DMS79 (cell line): ENCODE data around the gene CDK2AP2.
"Not testable (repeated sequence)": the region's sequence is repeated elsewhere in the genome, so short reads cannot be mapped to it uniquely, and the experiment has no call there.

Experiments
- DNase-seq: peaks from one replicate; lab custom pipeline; 2025; lab: John Stamatoyannopoulos, UW

The CDK2AP2 gene

GRCh38 chr11:67466367-67466766, 41.6 kb downstream of the CDK2AP2 start:
- no peak for DNase-seq

GRCh38 chr11:67465530-67465929, 42.4 kb downstream of the CDK2AP2 start:
- not testable (repeated sequence) for DNase-seq

GRCh38 chr11:67465189-67465510, 42.8 kb downstream of the CDK2AP2 start:
- DNase-seq, result no peak

GRCh38 chr11:67464411-67465188, 43.4 kb downstream of the CDK2AP2 start:
- peak; percentile 54 for DNase-seq

GRCh38 chr11:67463680-67464410, 44.1 kb downstream of the CDK2AP2 start:
- no peak for DNase-seq

GRCh38 chr11:67463186-67463585, 44.8 kb downstream of the CDK2AP2 start:
- DNase-seq, result no peak

- no peak for DNase-seq
These were observed 49.7 kb downstream of the CDK2AP2 start for GRCh38 chr11:67458266-67458665.

GRCh38 chr11:67457453-67457852, 50.5 kb downstream of the CDK2AP2 start:
- no peak for DNase-seq
